Neural cell (in vitro differentiated cells): ENCODE measurements around the gene ZCCHC24. TPM values are rescaled to one million over a fixed set of nuclear protein-coding genes. Genes with fewer than 3 reads are reported as not detected.

Experiments
- H2AFZ ChIP-seq: fragments of 200-600, 300-800 bp; sonication (generic), shearing (Covaris generic); 2 replicates; pipeline ENCODE4 v1.6.0; 2014; ENCODE audit warnings: low read depth, mild to moderate bottlenecking, antibody characterized with exemption, low read length, moderate library complexity
- H3F3A ChIP-seq: fragments of 200-600 bp; shearing (Covaris generic); 2 replicates; pipeline ENCODE4 v1.6.1; 2016; ENCODE audit warnings: mild to moderate bottlenecking, moderate library complexity, mixed read lengths, antibody characterized with exemption, low read length; ENCODE audit not compliant: insufficient read depth, poor library complexity, severe bottlenecking
- H3K27ac ChIP-seq: fragments of 200-600, 300-800 bp; sonication (generic), shearing (Covaris generic); 2 replicates; pipeline ENCODE4 v1.5.1; 2014; ENCODE audit warnings: mild to moderate bottlenecking, low read length, moderate library complexity
- H3K27me3 ChIP-seq: fragments of 300-800, 200-600 bp; sonication (generic), shearing (Covaris generic); 2 replicates; pipeline ENCODE4 v1.6.0; 2014; ENCODE audit warnings: mild to moderate bottlenecking, low read depth, low read length, moderate library complexity; ENCODE audit not compliant: insufficient read depth
- H3K36me3 ChIP-seq: fragments of 300-800, 200-600 bp; sonication (generic), shearing (Covaris generic); 2 replicates; pipeline ENCODE4 v1.5.1; 2014; ENCODE audit warnings: mild to moderate bottlenecking, antibody characterized with exemption, low read length, moderate library complexity; ENCODE audit not compliant: insufficient read depth
- H3K4me2 ChIP-seq: fragments of 300-800, 200-600 bp; sonication (generic), shearing (Covaris generic); 2 replicates; pipeline ENCODE4 v1.6.0; 2014; ENCODE audit warnings: mild to moderate bottlenecking, low read length
- H3K4me3 ChIP-seq: fragments of 300-800, 200-600 bp; sonication (generic), shearing (Covaris generic); 2 replicates; pipeline ENCODE4 v1.5.1; 2014; ENCODE audit warnings: mild to moderate bottlenecking, low read length, moderate library complexity
- H3K79me2 ChIP-seq: fragments of 200-600 bp; shearing (Covaris generic); replicated peaks from 2 replicates; pipeline ENCODE4 v1.6.0; 2014; ENCODE audit warnings: mild to moderate bottlenecking, low read length, moderate library complexity; ENCODE audit not compliant: insufficient read depth
- H3K9ac ChIP-seq: fragments of 300-800, 200-600 bp; sonication (generic), shearing (Covaris generic); 2 replicates; pipeline ENCODE4 v1.6.1; 2016; ENCODE audit warnings: mild to moderate bottlenecking, low read length, mixed read lengths
- H3K9me2 ChIP-seq: fragments of 200-600 bp; shearing (Covaris generic); 2 replicates; pipeline ENCODE4 v1.6.1; 2016; ENCODE audit warnings: mild to moderate bottlenecking, low read length, mixed read lengths; ENCODE audit not compliant: insufficient read depth
- H3K9me3 ChIP-seq: fragments of 200-600, 300-800 bp; sonication (generic), shearing (Covaris generic); 2 replicates; pipeline ENCODE4 v1.6.1; 2016; ENCODE audit warnings: mild to moderate bottlenecking, mixed run types, low read length, moderate library complexity, mixed read lengths
- H4K20me1 ChIP-seq: fragments of 200-600 bp; shearing (Covaris generic); 2 replicates; pipeline ENCODE4 v1.6.1; 2016; ENCODE audit warnings: mild to moderate bottlenecking, mixed run types; ENCODE audit not compliant: insufficient read depth
- EP300 ChIP-seq: fragments of 450-650 bp; conservative IDR thresholded peaks from 2 replicates; pipeline ENCODE4 v1.6.1; 2014; ENCODE audit warnings: antibody characterized with exemption, mild to moderate bottlenecking, moderate library complexity; ENCODE audit not compliant: poor library complexity, severe bottlenecking
- EZH2 ChIP-seq: fragments of 200-600, 300-800 bp; shearing (Covaris generic), sonication (generic); IDR thresholded peaks from 2 replicates; pipeline ENCODE4 v1.6.1; 2014; ENCODE audit warnings: antibody characterized with exemption, low read length, borderline replicate concordance, mild to moderate bottlenecking; ENCODE audit not compliant: insufficient read depth, poor library complexity, severe bottlenecking
- MXI1 ChIP-seq: fragments of 450-650 bp; conservative IDR thresholded peaks from 2 replicates; pipeline ENCODE4 v1.6.1; 2014; ENCODE audit warnings: antibody characterized with exemption, mild to moderate bottlenecking; ENCODE audit not compliant: poor library complexity, severe bottlenecking
- POLR2AphosphoS5 ChIP-seq: IDR thresholded peaks from 2 replicates; pipeline ENCODE4 v1.6.1; 2012
- RAD21 ChIP-seq: fragments of 450-650 bp; conservative IDR thresholded peaks from 2 replicates; pipeline ENCODE4 v1.6.1; 2014; ENCODE audit warnings: antibody characterized with exemption, mild to moderate bottlenecking, moderate library complexity
- SMC3 ChIP-seq: fragments of 450-650 bp; conservative IDR thresholded peaks from 2 replicates; pipeline ENCODE4 v1.6.1; 2014; ENCODE audit warnings: antibody characterized with exemption, mild to moderate bottlenecking, moderate library complexity; ENCODE audit not compliant: poor library complexity
- TAF1 ChIP-seq: IDR thresholded peaks from 2 replicates; pipeline ENCODE4 v1.6.1; 2012; ENCODE audit warnings: low read depth
- polyA plus RNA-seq: library from polyadenylated mRNA; depleted of rRNA; stranded (reverse); fragments of >200 nt; gene quantifications from 2 replicates; pipeline ENCODE4 v1.2.3, GENCODE V29; 2014
- TF ChIP-seq, protein P1 (sequence below): IDR thresholded peaks from 2 replicates; pipeline ENCODE4 v1.6.1; 2012; ENCODE audit warnings: borderline replicate concordance
- TF ChIP-seq, protein P2 (sequence below): fragments of 450-650 bp; IDR thresholded peaks from 2 replicates; pipeline ENCODE4 v1.5.1; 2014; ENCODE audit warnings: antibody characterized with exemption, mild to moderate bottlenecking, moderate library complexity; ENCODE audit not compliant: poor library complexity, severe bottlenecking

ZCCHC24 gene
- polyA plus RNA-seq, 1 donor from 2014 or later = not detected

DNA sequence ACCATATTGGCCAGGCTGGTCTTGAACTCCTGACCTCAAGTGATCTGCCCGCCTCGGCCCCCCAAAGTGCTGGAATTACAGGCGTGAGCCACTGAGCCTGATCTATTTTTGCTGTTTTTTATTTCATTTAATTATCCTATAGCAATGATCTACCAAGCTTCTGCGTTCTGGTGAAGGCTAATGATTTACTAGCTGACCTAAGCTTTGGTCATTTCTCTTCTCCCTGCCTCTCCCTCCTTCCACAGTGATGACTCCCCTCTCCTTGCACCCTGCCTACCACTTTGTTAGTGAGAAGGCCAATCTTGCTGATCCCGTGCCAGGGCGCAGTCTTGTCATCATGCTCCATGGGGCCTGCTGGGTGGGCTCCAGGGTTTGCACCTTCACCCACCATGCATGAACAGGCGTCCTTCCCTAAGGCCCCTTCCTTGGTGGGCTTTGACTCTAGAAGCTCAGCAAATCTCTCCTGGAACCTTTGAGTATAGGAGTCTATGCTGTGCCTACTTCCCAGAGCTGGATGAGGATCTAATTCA, 11.9 kb upstream of the ZCCHC24 start:
- Histone ChIP-seq H3K27ac (no peak overlapping the region), H3K4me2 (no peak overlapping the region), H3K9me3 (no peaks in the 10 kb centered on the region), H3K27me3 (no peaks in the 10 kb centered on the region), H3K4me3 (no peak overlapping the region), H4K20me1 (no peaks in the 10 kb centered on the region), H3F3A (no peaks in the 10 kb centered on the region), H3K9ac (no peak overlapping the region), H3K79me2 (no peaks in the 10 kb centered on the region), H3K36me3 (no peaks in the 10 kb centered on the region), H3K9me2 (no peaks in the 10 kb centered on the region), H2AFZ (no peak overlapping the region)
- no peak for TF ChIP-seq EP300
- TF ChIP-seq POLR2AphosphoS5 = no peak
- no peak for TF ChIP-seq RAD21
- TF ChIP-seq MXI1 = no peak
- TF ChIP-seq, protein P1, sequence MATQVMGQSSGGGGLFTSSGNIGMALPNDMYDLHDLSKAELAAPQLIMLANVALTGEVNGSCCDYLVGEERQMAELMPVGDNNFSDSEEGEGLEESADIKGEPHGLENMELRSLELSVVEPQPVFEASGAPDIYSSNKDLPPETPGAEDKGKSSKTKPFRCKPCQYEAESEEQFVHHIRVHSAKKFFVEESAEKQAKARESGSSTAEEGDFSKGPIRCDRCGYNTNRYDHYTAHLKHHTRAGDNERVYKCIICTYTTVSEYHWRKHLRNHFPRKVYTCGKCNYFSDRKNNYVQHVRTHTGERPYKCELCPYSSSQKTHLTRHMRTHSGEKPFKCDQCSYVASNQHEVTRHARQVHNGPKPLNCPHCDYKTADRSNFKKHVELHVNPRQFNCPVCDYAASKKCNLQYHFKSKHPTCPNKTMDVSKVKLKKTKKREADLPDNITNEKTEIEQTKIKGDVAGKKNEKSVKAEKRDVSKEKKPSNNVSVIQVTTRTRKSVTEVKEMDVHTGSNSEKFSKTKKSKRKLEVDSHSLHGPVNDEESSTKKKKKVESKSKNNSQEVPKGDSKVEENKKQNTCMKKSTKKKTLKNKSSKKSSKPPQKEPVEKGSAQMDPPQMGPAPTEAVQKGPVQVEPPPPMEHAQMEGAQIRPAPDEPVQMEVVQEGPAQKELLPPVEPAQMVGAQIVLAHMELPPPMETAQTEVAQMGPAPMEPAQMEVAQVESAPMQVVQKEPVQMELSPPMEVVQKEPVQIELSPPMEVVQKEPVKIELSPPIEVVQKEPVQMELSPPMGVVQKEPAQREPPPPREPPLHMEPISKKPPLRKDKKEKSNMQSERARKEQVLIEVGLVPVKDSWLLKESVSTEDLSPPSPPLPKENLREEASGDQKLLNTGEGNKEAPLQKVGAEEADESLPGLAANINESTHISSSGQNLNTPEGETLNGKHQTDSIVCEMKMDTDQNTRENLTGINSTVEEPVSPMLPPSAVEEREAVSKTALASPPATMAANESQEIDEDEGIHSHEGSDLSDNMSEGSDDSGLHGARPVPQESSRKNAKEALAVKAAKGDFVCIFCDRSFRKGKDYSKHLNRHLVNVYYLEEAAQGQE = no peak
- TF ChIP-seq EZH2 = no peak
- TF ChIP-seq SMC3 = no peak
- no peak for TF ChIP-seq TAF1
- TF ChIP-seq, protein P2, sequence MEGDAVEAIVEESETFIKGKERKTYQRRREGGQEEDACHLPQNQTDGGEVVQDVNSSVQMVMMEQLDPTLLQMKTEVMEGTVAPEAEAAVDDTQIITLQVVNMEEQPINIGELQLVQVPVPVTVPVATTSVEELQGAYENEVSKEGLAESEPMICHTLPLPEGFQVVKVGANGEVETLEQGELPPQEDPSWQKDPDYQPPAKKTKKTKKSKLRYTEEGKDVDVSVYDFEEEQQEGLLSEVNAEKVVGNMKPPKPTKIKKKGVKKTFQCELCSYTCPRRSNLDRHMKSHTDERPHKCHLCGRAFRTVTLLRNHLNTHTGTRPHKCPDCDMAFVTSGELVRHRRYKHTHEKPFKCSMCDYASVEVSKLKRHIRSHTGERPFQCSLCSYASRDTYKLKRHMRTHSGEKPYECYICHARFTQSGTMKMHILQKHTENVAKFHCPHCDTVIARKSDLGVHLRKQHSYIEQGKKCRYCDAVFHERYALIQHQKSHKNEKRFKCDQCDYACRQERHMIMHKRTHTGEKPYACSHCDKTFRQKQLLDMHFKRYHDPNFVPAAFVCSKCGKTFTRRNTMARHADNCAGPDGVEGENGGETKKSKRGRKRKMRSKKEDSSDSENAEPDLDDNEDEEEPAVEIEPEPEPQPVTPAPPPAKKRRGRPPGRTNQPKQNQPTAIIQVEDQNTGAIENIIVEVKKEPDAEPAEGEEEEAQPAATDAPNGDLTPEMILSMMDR = no peak

DNA sequence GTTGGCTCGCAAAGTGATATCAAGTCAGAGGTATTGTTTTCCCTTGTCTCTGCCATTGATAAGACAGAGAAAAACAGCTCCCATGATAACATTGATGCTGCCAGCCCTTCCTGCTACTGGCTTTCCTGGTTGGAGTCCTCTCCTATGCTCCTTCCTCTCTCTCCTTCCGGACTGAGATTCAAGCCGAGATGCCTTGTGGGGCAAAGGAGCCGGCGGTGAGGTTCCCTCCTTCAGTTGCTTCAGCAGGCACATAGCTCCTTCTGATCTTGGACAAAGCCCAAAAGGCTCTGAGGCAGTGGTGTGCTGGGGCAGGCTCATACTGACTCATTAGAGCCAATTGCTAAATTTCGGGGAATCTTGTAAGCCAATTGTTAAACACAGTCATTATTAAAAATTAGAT, 8.8 kb upstream of the ZCCHC24 start:
- Histone ChIP-seq H3K4me2 (no peak overlapping the region), H3K27ac (no peak overlapping the region)

More for the DNA sequence above, 8.8 kb upstream of the ZCCHC24 start:
- Histone ChIP-seq H3K27me3 (no peaks in the 10 kb centered on the region), H3K9me2 (no peaks in the 10 kb centered on the region), H3K36me3 (no peaks in the 10 kb centered on the region), H3K4me3 (no peak overlapping the region), H4K20me1 (no peaks in the 10 kb centered on the region), H2AFZ (no peak overlapping the region), H3K9ac (no peak overlapping the region), H3F3A (no peaks in the 10 kb centered on the region), H3K79me2 (no peaks in the 10 kb centered on the region), H3K9me3 (no peaks in the 10 kb centered on the region)
- TF ChIP-seq, protein P2 = no peak
- TF ChIP-seq EP300 (no peak), MXI1 (no peak), TAF1 (no peak), RAD21 (no peak), POLR2AphosphoS5 (no peak)
- TF ChIP-seq, protein P1 = no peak
